HL-60 (cell line): ENCODE data around the gene AHRR.

Source experiments
- CTCF ChIP-seq: IDR thresholded peaks from one replicate; pipeline ENCODE4 v1.5.1; 2011; ENCODE audit warnings: low read length, control low read depth, inconsistent platforms; ENCODE audit not compliant: insufficient read depth
- POLR2AphosphoS5 ChIP-seq: IDR thresholded peaks from 2 replicates; pipeline ENCODE4 v1.6.1; 2012; ENCODE audit warnings: low read depth
- REST ChIP-seq: IDR thresholded peaks from 2 replicates; pipeline ENCODE4 v1.6.1; 2012; ENCODE audit warnings: low read depth; ENCODE audit not compliant: insufficient replicate concordance

GRCh38 chr5:388266-389196 lies 67.0 kb downstream of the AHRR start:
- TF ChIP-seq CTCF (no peak), POLR2AphosphoS5 (peak; percentile 24; the same call in 1 of the 2 replicates), REST (no peak)
